Astrocyte (in vitro differentiated cells and primary cell): ENCODE data around the gene LRRTM4. TPM values are rescaled to one million over a fixed set of nuclear protein-coding genes. Genes with fewer than 3 reads are reported as not detected.
"Not testable (repeated sequence)": the region's sequence is repeated elsewhere in the genome, so short reads cannot be mapped to it uniquely, and the experiment has no call there.

Experiments used
- DNase-seq: peaks from one replicate; pipeline ENCODE4 v3.0.0-alpha.2; 2010; ENCODE audit warnings: low read depth
- FAIRE-seq: peaks from 2 replicates; lab custom pipeline; 2011; peaks lifted over from hg19 to GRCh38; lab: Jason Lieb, UNC
- H2AFZ ChIP-seq: 2 replicates; pipeline ENCODE4 v1.6.0; 2012; ENCODE audit warnings: low read depth, low read length, inconsistent platforms
- H3K27ac ChIP-seq: 2 replicates; pipeline ENCODE4 v1.5.1; 2011; ENCODE audit warnings: low read depth, low read length, inconsistent platforms
- H3K27me3 ChIP-seq: 2 replicates; pipeline ENCODE4 v1.6.0; 2011; ENCODE audit warnings: low read length, inconsistent platforms; ENCODE audit not compliant: insufficient read depth
- H3K36me3 ChIP-seq: 2 replicates; pipeline ENCODE4 v1.5.1; 2011; ENCODE audit warnings: low read length, inconsistent platforms; ENCODE audit not compliant: insufficient read depth
- H3K4me1 ChIP-seq: 2 replicates; pipeline ENCODE4 v1.5.1; 2011; ENCODE audit warnings: low read length, inconsistent platforms; ENCODE audit not compliant: insufficient read depth
- H3K4me2 ChIP-seq: 2 replicates; pipeline ENCODE4 v1.6.0; 2012; ENCODE audit warnings: low read length, inconsistent platforms
- H3K4me3 ChIP-seq: 2 replicates; pipeline ENCODE4 v1.5.1; 2011; ENCODE audit warnings: low read depth, mild to moderate bottlenecking, low read length, inconsistent platforms; ENCODE audit not compliant: insufficient read depth
- H3K79me2 ChIP-seq: 2 replicates; pipeline ENCODE4 v1.6.0; 2012; ENCODE audit warnings: mild to moderate bottlenecking, low read length, inconsistent platforms; ENCODE audit not compliant: insufficient read depth
- H3K9ac ChIP-seq: 2 replicates; pipeline ENCODE4 v1.6.0; 2012; ENCODE audit warnings: mild to moderate bottlenecking, low read length, inconsistent platforms
- H3K9me3 ChIP-seq: 2 replicates; pipeline ENCODE4 v1.5.1; 2012; ENCODE audit warnings: low read depth, mild to moderate bottlenecking, low read length, inconsistent platforms; ENCODE audit not compliant: insufficient read depth
- H4K20me1 ChIP-seq: 2 replicates; pipeline ENCODE4 v1.6.0; 2012; ENCODE audit warnings: low read length, inconsistent platforms; ENCODE audit not compliant: insufficient read depth
- H3K27ac Mint-ChIP-seq: one replicate; pipeline ENCODE4 v1.8.0; 2021; ENCODE audit warnings: mild to moderate bottlenecking, mixed read lengths; ENCODE audit not compliant: unreplicated experiment
- H3K27me3 Mint-ChIP-seq: one replicate; pipeline ENCODE4 v1.8.0; 2021; ENCODE audit warnings: low read depth, mixed read lengths; ENCODE audit not compliant: unreplicated experiment
- H3K36me3 Mint-ChIP-seq: one replicate; pipeline ENCODE4 v1.8.0; 2021; ENCODE audit warnings: low read depth, mixed read lengths; ENCODE audit not compliant: unreplicated experiment
- H3K4me1 Mint-ChIP-seq: one replicate; pipeline ENCODE4 v1.8.0; 2021; ENCODE audit warnings: low read depth, mixed read lengths; ENCODE audit not compliant: unreplicated experiment
- H3K4me3 Mint-ChIP-seq: one replicate; pipeline ENCODE4 v1.8.0; 2021; ENCODE audit warnings: mild to moderate bottlenecking, moderate library complexity, mixed read lengths; ENCODE audit not compliant: unreplicated experiment
- H3K9me3 Mint-ChIP-seq: one replicate; pipeline ENCODE4 v1.8.0; 2021; ENCODE audit warnings: mild to moderate bottlenecking, mixed read lengths; ENCODE audit not compliant: unreplicated experiment
- EZH2 ChIP-seq: IDR thresholded peaks from 2 replicates; pipeline ENCODE4 v1.6.1; 2012; ENCODE audit warnings: mild to moderate bottlenecking, low read length, inconsistent platforms; ENCODE audit not compliant: insufficient read depth
- total RNA-seq: library from RNA; stranded (reverse); gene quantifications from 2 replicates; pipeline ENCODE4 v1.2.1, GENCODE V29; 2021
- TF ChIP-seq, protein P1 (sequence below): IDR thresholded peaks from 2 replicates; pipeline ENCODE4 v1.5.1; 2011; ENCODE audit warnings: low read depth, mild to moderate bottlenecking, inconsistent platforms, low read length, moderate library complexity; ENCODE audit not compliant: insufficient read depth

The LRRTM4 gene
- total RNA-seq, 1 donor from 2014 or later: 0.59 TPM

GRCh38 chr2:77095096-77095495, 427.1 kb downstream of the LRRTM4 start:
- no peak overlapping the region for H3K27ac ChIP-seq
- Mint-ChIP-seq H3K4me3 (no peak overlapping the region), H3K27ac (no peak overlapping the region), H3K4me1 (no peaks in the 10 kb centered on the region), H3K27me3 (peaks cover 26% of the 10 kb centered on the region), H3K36me3 (peaks cover 2% of the 10 kb centered on the region), H3K9me3 (peaks cover 3% of the 10 kb centered on the region)
- H3K9me3 ChIP-seq: no peaks in the 10 kb centered on the region
- H3K9ac ChIP-seq: no peak overlapping the region
- H3K27me3 ChIP-seq: no peaks in the 10 kb centered on the region
- TF ChIP-seq EZH2: no peak
- TF ChIP-seq, protein P1, sequence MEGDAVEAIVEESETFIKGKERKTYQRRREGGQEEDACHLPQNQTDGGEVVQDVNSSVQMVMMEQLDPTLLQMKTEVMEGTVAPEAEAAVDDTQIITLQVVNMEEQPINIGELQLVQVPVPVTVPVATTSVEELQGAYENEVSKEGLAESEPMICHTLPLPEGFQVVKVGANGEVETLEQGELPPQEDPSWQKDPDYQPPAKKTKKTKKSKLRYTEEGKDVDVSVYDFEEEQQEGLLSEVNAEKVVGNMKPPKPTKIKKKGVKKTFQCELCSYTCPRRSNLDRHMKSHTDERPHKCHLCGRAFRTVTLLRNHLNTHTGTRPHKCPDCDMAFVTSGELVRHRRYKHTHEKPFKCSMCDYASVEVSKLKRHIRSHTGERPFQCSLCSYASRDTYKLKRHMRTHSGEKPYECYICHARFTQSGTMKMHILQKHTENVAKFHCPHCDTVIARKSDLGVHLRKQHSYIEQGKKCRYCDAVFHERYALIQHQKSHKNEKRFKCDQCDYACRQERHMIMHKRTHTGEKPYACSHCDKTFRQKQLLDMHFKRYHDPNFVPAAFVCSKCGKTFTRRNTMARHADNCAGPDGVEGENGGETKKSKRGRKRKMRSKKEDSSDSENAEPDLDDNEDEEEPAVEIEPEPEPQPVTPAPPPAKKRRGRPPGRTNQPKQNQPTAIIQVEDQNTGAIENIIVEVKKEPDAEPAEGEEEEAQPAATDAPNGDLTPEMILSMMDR: no peak
- no peaks in the 10 kb centered on the region for H3K4me1 ChIP-seq
- no peaks in the 10 kb centered on the region for H3K36me3 ChIP-seq
- no peak overlapping the region for H2AFZ ChIP-seq
- FAIRE-seq (no peak), DNase-seq (no peak)
- H3K4me3 ChIP-seq: no peak overlapping the region
- H3K79me2 ChIP-seq: no peaks in the 10 kb centered on the region
- H3K4me2 ChIP-seq: no peak overlapping the region
- H4K20me1 ChIP-seq: no peaks in the 10 kb centered on the region

- not testable (repeated sequence) for H2AFZ ChIP-seq, H3K36me3 Mint-ChIP-seq, H3K4me1 ChIP-seq, H3K79me2 ChIP-seq, DNase-seq, H3K27ac ChIP-seq, H3K27ac Mint-ChIP-seq, H3K9ac ChIP-seq, H3K4me3 ChIP-seq, H3K36me3 ChIP-seq, H3K4me2 ChIP-seq, H3K9me3 ChIP-seq, H3K27me3 ChIP-seq, H4K20me1 ChIP-seq, FAIRE-seq, H3K4me1 Mint-ChIP-seq
- H3K4me3 Mint-ChIP-seq: peak overlapping the region; percentile 78
- H3K9me3 Mint-ChIP-seq: peaks cover 12% of the 10 kb centered on the region
- peaks cover 49% of the 10 kb centered on the region for H3K27me3 Mint-ChIP-seq
Observed at GRCh38 chr2:77088424-77088823, 433.8 kb downstream of the LRRTM4 start.

DNA sequence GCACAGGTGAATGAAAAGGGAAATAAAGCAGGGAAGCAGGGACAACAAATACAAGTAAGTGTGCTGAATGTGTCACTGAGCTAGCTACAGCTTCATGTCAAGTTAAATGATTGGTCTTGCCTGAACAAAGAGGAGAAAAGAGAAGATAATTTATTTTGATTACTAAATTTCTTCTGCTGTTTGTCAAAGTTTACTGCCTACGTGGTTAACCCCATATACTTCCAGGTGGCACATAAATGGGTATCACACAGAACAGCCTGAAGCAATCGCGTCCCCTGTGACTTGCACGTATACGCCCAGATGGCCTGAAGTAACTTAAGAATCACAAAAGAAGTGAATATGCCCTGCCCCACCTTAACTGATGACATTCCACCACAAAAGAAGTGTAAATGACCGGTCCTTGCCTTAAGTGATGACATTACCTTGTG, 434.2 kb downstream of the LRRTM4 start:
- Mint-ChIP-seq H3K27ac (no peak overlapping the region), H3K4me1 (peaks cover 4% of the 10 kb centered on the region), H3K27me3 (peaks cover 49% of the 10 kb centered on the region), H3K9me3 (peaks cover 12% of the 10 kb centered on the region), H3K36me3 (no peaks in the 10 kb centered on the region), H3K4me3 (no peak overlapping the region)
- H3K9ac ChIP-seq: no peak overlapping the region
- no peak overlapping the region for H2AFZ ChIP-seq
- no peaks in the 10 kb centered on the region for H3K36me3 ChIP-seq
- H3K4me3 ChIP-seq: no peak overlapping the region
- no peak for FAIRE-seq
- no peaks in the 10 kb centered on the region for H3K9me3 ChIP-seq
- no peak overlapping the region for H3K27ac ChIP-seq
- no peaks in the 10 kb centered on the region for H3K27me3 ChIP-seq
- no peak for DNase-seq
- no peaks in the 10 kb centered on the region for H3K79me2 ChIP-seq
- H3K4me1 ChIP-seq: no peaks in the 10 kb centered on the region
- H4K20me1 ChIP-seq: no peaks in the 10 kb centered on the region
- no peak overlapping the region for H3K4me2 ChIP-seq
- TF ChIP-seq, protein P1: no peak
